Retina (tissue), 1 donor: ENCODE results near the gene SH3PXD2B.
"Not testable (repeated sequence)": the region's sequence is repeated elsewhere in the genome, so short reads cannot be mapped to it uniquely, and the experiment has no call there.

ENCODE experiments used
- DNase-seq: peaks from one replicate; pipeline ENCODE4 v3.0.0-alpha.2; 2016

The SH3PXD2B gene

GRCh38 chr5:172288465-172288864, 165.9 kb downstream of the SH3PXD2B start:
- no peak for DNase-seq

GRCh38 chr5:172287140-172287539, 167.2 kb downstream of the SH3PXD2B start:
- not testable (repeated sequence) for DNase-seq

DNA sequence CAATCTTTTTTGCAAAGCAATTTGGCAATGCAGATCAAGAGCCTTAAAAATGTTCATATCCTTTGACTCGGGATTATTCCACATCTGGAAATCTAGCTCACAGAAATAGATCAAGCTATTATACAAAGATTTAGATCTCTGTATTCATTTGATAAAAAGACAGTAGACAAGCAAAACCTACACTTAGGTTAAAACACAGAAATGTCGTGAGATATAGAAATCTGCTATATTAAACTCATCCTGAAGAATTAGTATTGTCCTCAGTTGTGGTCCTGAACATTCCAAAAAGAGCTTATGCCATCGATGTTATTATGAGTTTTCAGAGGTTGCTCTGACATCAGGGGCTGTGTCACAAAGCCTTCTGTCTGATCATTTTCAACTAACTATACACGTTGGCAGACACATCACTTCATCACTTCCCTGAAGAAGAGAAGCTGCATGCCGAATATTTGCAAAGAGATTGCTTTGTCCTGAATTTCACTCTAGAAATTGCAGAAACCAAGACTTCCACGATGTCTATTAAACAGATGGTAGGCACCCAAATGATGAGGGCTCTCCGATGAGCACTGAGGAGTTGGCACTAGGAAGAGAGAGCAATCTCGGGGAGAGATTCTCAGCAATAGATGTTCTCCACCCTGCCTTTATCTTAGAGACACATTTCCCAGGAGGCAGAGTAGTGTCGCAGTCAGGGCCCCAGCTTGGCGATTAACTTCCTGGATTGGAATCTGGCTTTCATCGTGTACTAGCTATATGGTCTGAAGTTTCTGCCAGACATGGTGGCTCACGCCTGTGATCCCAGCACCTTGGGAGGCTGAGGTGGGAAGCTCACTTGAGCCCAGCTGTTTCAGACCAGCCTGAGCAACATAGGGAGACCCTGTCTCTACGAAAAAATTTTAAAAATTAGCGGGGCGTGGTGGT, 168.8 kb downstream of the SH3PXD2B start:
- no peak for DNase-seq

DNA sequence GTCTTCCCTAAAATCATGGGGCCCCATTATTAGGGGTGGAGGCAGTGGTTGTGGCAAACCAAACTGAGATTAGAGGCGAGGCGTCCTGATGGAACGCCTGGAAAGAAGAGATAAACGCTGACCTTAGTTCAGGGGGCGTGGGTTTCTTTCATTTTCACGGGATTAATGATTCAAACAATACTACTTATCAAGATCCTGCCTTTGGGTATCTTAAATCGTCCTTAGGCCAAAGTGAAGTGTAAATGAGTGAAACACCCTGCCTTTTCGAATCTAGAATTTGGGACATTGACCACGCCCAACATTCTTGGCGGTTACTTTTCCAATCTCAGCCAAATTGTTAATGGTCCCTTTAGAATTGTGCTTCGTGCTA, 169.7 kb downstream of the SH3PXD2B start:
- no peak for DNase-seq

GRCh38 chr5:172283862-172284610, 170.3 kb downstream of the SH3PXD2B start:
- peak; percentile 71 for DNase-seq

DNA sequence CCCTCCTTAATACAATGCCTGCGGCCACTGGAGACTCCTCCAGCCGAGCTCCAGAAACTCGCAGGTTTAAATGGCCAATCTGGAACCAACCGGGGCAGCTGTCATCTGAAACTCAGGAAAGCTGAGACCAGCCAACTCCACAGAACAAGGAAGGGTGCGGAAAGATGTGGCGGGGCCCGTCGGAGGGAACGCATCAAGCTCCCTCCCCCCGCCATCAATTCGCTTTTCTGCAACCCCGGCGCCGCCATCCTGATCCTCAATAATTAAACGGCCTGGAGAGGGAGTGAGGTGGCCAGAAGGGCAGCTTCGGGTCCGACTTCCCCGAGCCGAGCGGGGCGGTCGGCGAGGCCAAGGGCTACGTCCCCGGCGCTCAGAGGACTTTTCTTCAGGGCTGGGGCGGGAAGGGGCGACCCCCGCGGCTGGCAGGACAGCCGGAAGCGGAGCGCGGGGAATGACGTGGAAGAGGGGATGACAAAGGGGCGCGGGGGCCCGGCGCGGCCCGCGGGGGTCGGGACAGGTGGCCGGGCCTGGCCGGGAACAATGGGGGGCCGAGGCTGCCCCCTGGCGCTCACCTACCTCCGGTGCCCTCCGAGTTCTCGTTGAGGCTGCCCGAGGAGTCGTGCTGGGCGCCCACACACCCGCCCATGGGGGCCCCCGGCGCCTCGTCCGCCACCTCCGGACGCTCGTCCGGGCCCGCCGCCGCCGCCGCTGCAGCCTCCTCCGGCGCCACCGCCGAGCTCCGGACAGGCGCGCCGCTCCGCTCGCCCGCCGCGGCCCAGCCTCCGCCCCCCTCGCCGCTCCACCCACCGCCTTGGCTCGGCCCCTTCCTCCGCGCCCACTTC, 171.1 kb downstream of the SH3PXD2B start, which contains the start of gene UBTD2:
Gene UBTD2, minus strand, starts transcription at position 745 of the 842 bp plus-strand sequence. Its CDS starts 99 bp downstream, at position 646.
- DNase-seq = peak; percentile 90

- DNase-seq = no peak
Measured at GRCh38 chr5:172282272-172283019, 171.9 kb downstream of the SH3PXD2B start.

- DNase-seq = no peak
Measured at GRCh38 chr5:172281346-172281745, 173.0 kb downstream of the SH3PXD2B start.

GRCh38 chr5:172280929-172281328, 173.4 kb downstream of the SH3PXD2B start:
- DNase-seq = no peak

GRCh38 chr5:172280317-172280716, 174.0 kb downstream of the SH3PXD2B start:
- no peak for DNase-seq

DNA sequence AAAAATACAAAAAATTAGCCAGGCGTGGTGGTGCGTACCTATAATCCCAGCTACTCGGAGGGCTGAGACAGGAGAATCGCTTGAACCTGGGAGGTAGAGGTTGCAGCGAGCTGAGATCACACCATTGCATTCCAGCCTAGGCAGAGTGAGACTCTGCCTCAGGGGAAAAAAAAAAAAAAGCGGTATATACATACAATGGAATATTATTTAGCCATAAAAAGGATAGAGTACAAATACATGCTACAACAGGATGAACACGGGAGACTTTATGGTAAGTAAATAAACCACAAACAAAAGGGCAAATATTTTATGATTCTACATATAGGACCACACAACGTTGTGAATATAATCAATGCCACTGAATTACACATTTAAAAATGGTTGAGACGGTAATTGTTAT, 176.0 kb downstream of the SH3PXD2B start:
- DNase-seq = no peak

DNA sequence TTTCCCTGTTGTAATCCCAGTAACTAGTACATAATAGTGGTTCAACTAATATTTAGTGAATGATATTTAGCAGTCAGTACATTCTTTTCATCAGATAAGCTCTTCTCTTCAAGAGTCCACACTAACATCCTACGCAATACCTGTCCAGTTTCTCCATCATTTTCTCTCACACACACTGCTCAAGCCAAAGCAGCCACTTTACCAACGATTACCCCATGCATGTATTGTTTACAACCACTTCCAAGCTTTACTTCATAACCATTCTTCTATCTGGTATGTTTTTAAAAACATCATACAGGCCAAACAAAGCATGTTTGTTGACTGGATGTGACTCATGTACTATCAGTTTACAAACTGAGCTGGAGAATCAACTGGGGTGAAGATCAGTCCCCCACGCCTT, 178.1 kb downstream of the SH3PXD2B start:
- DNase-seq = no peak
